BLaER1 (cell line): Measurements from ENCODE around the gene CAMK2G.

Source experiments
- H3K27ac ChIP-seq: shearing (Covaris generic); formaldehyde crosslinking; 2 replicates; pipeline ENCODE4 v1.8.1; 2022
- H3K27me3 ChIP-seq: shearing (Covaris generic); formaldehyde crosslinking; 2 replicates; pipeline ENCODE4 v1.8.1; 2022
- H3K36me3 ChIP-seq: shearing (Covaris generic); formaldehyde crosslinking; 2 replicates; pipeline ENCODE4 v1.8.1; 2022
- H3K4me1 ChIP-seq: shearing (Covaris generic); formaldehyde crosslinking; 2 replicates; pipeline ENCODE4 v1.8.1; 2022
- H3K4me2 ChIP-seq: shearing (Covaris generic); formaldehyde crosslinking; 2 replicates; pipeline ENCODE4 v1.8.1; 2022
- H3K4me3 ChIP-seq: shearing (Covaris generic); formaldehyde crosslinking; 2 replicates; pipeline ENCODE4 v1.8.1; 2022
- H3K9ac ChIP-seq: shearing (Covaris generic); formaldehyde crosslinking; 2 replicates; pipeline ENCODE4 v1.8.1; 2022
- H3K9me3 ChIP-seq: shearing (Covaris generic); formaldehyde crosslinking; 2 replicates; pipeline ENCODE4 v1.8.1; 2022
- H4K20me1 ChIP-seq: shearing (Covaris generic); formaldehyde crosslinking; 2 replicates; pipeline ENCODE4 v1.8.1; 2022
- Cebpa-rat ChIP-seq: shearing (Covaris generic); IDR thresholded peaks from 2 replicates; pipeline ENCODE4 v1.8.1; 2022

CAMK2G gene

DNA sequence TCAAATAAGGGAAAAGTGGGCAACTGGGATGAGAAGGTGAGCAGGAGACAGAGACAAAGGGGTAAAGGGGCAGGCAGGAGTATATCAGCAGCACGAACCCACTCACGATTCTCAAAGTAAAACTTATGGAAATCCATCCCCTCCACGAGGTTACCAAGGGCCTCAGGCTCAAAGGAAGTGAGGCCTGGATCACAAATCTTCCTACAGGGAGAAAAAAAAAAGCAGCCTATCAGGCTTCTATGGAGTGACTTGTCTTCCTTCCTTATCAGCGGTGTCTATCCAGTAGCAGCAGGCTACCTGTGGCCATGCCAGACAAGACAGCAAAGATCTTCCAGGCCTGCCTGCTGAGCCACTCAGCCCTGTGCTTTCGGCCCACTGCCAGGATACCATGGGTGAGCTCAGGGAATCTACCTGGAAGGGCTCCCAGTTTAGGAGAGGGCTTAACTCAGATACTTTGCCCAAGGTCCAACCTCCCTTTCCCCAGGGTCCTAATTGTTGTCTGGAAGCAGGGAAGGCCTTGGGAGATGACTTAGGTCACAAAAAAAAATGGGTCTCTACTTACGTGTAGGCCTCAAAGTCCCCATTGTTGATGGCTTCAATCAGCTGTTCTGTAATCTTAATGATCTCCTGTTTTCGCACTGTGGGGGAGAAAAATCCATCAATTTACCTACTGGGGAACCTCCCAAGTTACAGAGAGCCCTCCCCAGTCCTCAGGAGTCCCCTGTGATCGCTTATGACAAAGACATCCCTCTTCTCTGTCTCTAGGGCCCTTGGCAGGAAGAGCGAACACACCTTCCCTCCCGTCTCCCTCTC, 57.2 kb downstream of the CAMK2G start:
- Histone ChIP-seq H4K20me1 (0 out of 2 replicates have a peak, but pooled peaks cover 7% of the 10 kb centered on the region), H3K4me1 (peaks cover 6% of the 10 kb centered on the region), H3K4me3 (no peak overlapping the region), H3K9me3 (no peaks in the 10 kb centered on the region), H3K9ac (no peak overlapping the region), H3K36me3 (peaks cover 78% of the 10 kb centered on the region), H3K27me3 (no peaks in the 10 kb centered on the region), H3K27ac (no peak overlapping the region), H3K4me2 (no peak overlapping the region)
- no peak for TF ChIP-seq Cebpa-rat

DNA sequence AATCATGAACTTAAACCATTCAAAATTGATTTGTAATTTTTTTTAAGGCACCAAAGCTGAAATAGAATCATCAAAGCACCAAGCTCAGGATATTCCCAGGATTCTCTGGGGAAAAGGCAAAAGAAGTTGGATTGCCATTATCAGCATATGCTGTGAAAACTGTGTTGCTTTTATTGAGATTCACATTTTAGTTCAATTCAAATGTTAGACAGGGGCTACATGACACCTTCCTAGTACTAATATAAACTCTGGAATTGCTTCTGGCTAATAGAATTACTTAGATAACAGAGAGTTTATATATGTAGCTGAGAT, 58.7 kb downstream of the CAMK2G start:
- H3K27me3 ChIP-seq, result no peaks in the 10 kb centered on the region
- peaks cover 65% of the 10 kb centered on the region for H3K36me3 ChIP-seq
- no peak for TF ChIP-seq Cebpa-rat
- peaks cover 11% of the 10 kb centered on the region; the same call in 1 of the 2 replicates for H4K20me1 ChIP-seq
- peaks cover 9% of the 10 kb centered on the region for H3K4me1 ChIP-seq
- H3K4me2 ChIP-seq, result no peak overlapping the region
- no peak overlapping the region for H3K4me3 ChIP-seq
- no peaks in the 10 kb centered on the region for H3K9me3 ChIP-seq
- H3K9ac ChIP-seq, result no peak overlapping the region
- no peak overlapping the region for H3K27ac ChIP-seq

DNA sequence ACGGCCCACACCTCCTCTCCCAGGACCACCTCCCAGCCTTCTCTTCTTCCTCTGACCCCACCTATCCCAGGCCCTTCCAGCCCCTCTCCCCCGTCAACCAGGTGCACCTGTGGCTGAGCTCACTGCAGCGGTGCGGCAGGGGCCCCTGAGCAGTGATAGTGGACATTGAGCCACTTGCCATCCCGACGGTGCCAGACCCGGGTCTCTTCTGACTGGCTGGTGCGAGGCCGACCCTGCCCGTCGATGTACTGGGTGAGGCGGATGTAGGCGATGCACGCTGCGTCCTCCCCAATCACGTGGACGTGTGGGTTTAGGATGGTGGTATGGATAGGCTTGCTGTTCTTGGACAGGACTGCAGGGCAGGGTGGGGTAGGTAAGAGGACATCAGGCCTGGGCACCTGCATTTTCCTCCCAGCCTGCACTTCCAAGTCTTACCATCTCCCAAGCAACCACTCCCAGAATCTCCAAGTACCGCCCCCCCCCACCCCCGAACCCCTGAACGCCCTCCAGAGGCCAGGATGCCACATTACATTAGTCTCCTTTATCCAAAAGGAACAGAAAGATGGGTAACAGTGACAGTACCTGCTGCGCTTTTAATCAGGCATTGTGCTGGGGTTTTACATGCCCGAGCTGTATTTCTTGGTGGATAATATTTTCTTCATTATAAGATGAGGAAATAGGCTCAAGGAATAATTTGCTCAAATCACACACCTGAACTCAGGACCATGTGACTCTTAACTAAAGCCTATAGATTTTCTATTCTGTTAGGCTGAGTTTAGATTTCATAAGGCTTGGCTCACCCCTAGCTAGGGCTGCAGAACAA, 59.2 kb downstream of the CAMK2G start:
- H3K36me3 ChIP-seq, result peaks cover 64% of the 10 kb centered on the region
- no peak overlapping the region for H3K4me2 ChIP-seq
- no peaks in the 10 kb centered on the region for H3K9me3 ChIP-seq
- peaks cover 17% of the 10 kb centered on the region; the same call in 1 of the 2 replicates for H4K20me1 ChIP-seq
- H3K4me1 ChIP-seq, result peaks cover 14% of the 10 kb centered on the region
- no peak overlapping the region for H3K9ac ChIP-seq
- no peaks in the 10 kb centered on the region for H3K27me3 ChIP-seq
- no peak overlapping the region for H3K27ac ChIP-seq
- H3K4me3 ChIP-seq, result no peak overlapping the region
- TF ChIP-seq Cebpa-rat, result no peak

DNA sequence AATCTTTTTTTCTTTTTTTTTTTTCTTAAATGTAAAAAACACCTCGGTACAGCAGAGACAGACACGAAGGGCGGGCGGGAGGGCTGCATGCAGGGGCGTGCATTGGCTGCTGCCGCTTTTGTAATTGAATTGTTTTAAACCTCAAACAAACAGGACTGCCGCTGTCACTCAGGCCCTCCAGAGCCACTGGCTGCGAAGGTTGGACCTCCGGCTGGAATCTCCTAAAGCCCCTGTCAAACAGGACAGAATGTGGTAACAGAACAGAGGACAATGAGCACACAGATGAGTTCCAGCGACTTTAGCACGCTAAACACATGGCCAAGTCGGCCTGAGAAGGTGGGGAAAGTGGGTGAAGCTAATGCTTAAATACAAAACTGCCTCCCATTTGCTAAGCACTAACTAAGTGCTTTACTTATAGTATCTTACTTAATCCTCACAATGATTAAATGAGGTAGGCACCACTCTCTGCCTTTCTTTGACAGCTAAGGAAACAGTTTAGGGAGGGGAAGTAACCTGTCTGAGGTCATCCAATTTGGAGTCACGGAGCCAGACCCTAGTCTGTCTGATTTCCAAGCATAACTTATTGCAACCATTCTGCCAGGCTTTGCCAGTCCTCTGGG, 60.0 kb downstream of the CAMK2G start:
- Histone ChIP-seq H3K9me3 (no peaks in the 10 kb centered on the region), H3K36me3 (peaks cover 62% of the 10 kb centered on the region), H4K20me1 (peaks cover 23% of the 10 kb centered on the region; the same call in 1 of the 2 replicates), H3K9ac (no peak overlapping the region), H3K27me3 (no peaks in the 10 kb centered on the region), H3K4me3 (no peak overlapping the region), H3K27ac (no peak overlapping the region), H3K4me1 (peaks cover 20% of the 10 kb centered on the region), H3K4me2 (no peak overlapping the region)
- TF ChIP-seq Cebpa-rat, result no peak

DNA sequence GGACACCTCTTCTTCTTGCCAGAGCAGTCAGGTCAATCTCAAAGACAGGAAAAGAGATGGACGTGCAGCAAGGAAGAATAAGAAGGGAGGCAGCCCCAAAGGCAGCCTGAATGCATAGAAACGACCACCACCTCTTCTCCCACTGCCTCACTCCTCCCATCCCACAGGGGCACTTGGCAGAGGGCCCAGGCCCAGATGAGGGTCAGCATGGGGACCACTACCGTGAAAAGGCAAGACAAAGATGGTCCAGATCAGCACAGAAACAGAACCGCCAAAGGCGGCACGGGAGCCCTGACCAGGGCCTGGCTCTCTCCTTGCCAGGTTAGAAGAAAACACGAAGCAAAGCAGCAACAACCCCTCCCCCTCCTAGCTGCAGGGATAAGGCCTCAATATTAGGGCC, 61.0 kb downstream of the CAMK2G start:
- H3K27me3 ChIP-seq, result no peaks in the 10 kb centered on the region
- peaks cover 31% of the 10 kb centered on the region for H4K20me1 ChIP-seq
- no peak for TF ChIP-seq Cebpa-rat

DNA sequence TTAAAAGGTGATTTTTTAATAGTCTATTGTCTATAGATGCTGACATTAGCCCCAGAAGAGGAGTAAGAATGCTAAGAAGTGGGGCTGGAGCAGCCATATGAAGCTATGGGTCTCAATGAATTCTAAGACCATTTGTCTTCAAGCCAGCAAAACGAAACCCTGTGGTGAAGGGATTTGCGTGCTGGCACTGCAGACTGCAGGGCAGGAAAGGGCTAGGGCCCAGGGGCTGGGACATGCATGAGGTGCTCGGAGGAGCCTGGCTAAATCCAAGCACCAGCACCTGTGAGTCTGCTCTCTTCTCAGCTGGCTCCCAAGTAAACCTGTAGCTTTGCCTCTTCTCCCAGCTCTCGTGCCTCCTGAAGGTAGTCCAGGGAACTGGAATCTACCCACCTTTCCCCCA, 61.7 kb downstream of the CAMK2G start:
- no peaks in the 10 kb centered on the region for H3K9me3 ChIP-seq
- H3K4me2 ChIP-seq, result no peak overlapping the region
- no peak overlapping the region for H3K27ac ChIP-seq
- H3K4me1 ChIP-seq, result peaks cover 21% of the 10 kb centered on the region
- no peaks in the 10 kb centered on the region for H3K27me3 ChIP-seq
- H3K4me3 ChIP-seq, result no peak overlapping the region
- no peak overlapping the region for H3K9ac ChIP-seq
- peaks cover 65% of the 10 kb centered on the region for H3K36me3 ChIP-seq
- peaks cover 33% of the 10 kb centered on the region for H4K20me1 ChIP-seq
- TF ChIP-seq Cebpa-rat, result no peak

More for the DNA sequence above, 61.0 kb downstream of the CAMK2G start:
- no peak overlapping the region for H3K4me3 ChIP-seq
- no peaks in the 10 kb centered on the region for H3K9me3 ChIP-seq
- H3K4me1 ChIP-seq, result peaks cover 21% of the 10 kb centered on the region
- no peak overlapping the region for H3K9ac ChIP-seq
- H3K4me2 ChIP-seq, result no peak overlapping the region
- peaks cover 65% of the 10 kb centered on the region for H3K36me3 ChIP-seq
- no peak overlapping the region for H3K27ac ChIP-seq

DNA sequence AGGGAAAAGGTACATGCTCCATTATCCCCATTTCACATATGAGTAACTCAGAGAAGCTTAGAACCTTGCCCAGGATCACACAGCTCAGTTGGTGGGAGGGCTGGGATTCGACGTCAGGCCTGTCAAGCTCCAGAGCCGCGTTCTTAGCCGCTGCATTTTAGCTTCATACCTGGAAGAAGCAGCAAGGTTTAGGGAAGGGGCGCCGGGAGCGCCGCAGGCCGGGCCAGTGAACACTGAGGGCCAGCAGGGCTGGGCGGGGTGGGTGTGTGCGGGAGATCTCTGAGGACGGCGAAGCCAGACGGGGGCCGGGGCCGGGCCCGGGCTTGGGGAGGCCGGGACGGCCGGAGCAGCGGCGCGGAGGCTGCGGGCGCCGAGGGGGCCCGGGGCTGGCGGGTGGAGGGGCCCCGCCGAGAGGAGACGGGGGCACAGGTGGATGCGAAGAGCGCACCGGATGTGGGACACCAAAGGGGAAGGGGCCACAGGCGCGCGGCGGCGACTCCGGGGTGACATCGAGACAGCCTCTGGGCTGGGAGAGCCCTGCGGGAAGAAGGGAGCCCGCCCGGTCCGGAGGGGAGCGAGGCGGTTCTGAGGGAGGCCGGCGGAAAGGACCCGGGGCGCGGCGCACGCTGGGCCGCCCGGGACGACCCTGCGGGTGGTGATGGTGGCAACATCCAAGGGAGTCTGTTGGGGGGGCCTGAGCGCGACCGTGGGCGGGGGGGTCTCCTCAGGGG, 63.5 kb downstream of the CAMK2G start:
- Histone ChIP-seq H3K36me3 (peaks cover 65% of the 10 kb centered on the region), H3K27ac (peak overlapping the region; percentile 96)
- no peak for TF ChIP-seq Cebpa-rat

DNA sequence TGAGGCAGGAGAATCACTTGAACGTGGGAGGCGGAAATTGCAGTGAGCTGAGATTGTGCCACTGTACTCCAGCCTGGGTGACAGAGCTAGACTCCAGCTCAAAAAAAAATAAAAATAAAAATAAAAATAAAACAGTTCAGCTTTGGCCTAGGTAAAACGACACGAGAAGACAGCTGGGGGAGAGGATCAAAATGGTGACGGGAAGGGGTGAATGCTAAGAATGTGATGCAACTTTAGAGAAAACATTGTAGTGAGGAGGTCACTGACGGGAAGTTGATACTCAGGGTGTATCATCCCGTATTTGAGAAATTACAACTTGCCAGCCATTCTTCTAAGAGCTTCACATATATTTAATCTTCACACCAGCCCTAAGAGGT, 64.0 kb downstream of the CAMK2G start:
- Histone ChIP-seq H3K9me3 (no peaks in the 10 kb centered on the region), H3K36me3 (peaks cover 65% of the 10 kb centered on the region), H4K20me1 (peaks cover 48% of the 10 kb centered on the region), H3K9ac (peak overlapping the region; percentile 95), H3K27me3 (no peaks in the 10 kb centered on the region), H3K4me2 (peak overlapping the region; percentile 94), H3K27ac (peak overlapping the region; percentile 96; the same call in 1 of the 2 replicates), H3K4me1 (peaks cover 21% of the 10 kb centered on the region), H3K4me3 (peak overlapping the region; percentile 91)
- TF ChIP-seq Cebpa-rat, result no peak

More for the DNA sequence above, 63.5 kb downstream of the CAMK2G start:
- Histone ChIP-seq H3K4me1 (peaks cover 21% of the 10 kb centered on the region), H3K9me3 (no peaks in the 10 kb centered on the region), H3K4me2 (peak overlapping the region; percentile 94), H3K9ac (peak overlapping the region; percentile 95), H3K27me3 (no peaks in the 10 kb centered on the region), H4K20me1 (peaks cover 48% of the 10 kb centered on the region), H3K4me3 (peak overlapping the region; percentile 91)

DNA sequence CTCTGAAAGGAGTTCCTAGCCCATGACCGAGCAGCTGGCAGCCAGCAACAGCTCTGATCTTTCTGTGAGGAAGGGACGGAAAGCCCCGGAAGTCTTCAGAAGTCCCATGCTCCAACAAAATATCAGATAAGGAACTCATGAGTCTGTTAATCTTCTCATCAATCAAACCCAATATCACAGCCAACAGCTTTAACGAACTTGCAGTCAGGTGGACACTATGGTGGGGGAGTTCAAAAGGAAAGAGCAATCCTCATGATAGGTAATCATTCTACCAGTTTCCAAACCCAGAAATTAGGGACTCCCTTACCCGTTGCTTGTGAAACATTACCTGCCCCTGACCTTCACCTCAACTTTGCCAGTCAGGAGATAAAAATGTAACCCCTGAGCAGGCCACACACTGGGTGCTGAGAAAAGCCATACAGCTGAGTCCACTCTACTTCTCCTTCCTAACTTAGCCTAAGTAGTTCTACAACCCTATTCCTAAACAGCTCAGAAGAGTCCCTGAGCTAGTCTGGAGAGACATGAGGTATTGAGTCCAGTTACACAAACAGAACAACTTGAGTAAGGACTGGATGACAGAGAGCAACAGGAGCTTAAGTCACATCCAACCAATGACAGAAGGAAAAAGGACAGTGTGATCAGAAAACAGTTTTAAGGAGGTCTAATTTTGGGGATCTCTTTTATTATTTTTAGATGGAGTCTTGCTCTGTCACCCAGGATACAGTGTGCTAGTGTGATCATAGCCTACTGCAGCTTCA, 65.1 kb downstream of the CAMK2G start:
- no peak overlapping the region for H3K4me3 ChIP-seq
- no peak overlapping the region for H3K4me2 ChIP-seq
- H3K36me3 ChIP-seq, result peaks cover 67% of the 10 kb centered on the region

More for the DNA sequence above, 65.1 kb downstream of the CAMK2G start:
- H3K27me3 ChIP-seq, result no peaks in the 10 kb centered on the region
- H4K20me1 ChIP-seq, result peaks cover 48% of the 10 kb centered on the region
- no peaks in the 10 kb centered on the region for H3K9me3 ChIP-seq
- H3K9ac ChIP-seq, result no peak overlapping the region
- no peak overlapping the region for H3K27ac ChIP-seq
- peaks cover 26% of the 10 kb centered on the region for H3K4me1 ChIP-seq
- no peak for TF ChIP-seq Cebpa-rat
